ENCODE data around the gene MS4A14. TPM values are rescaled to one million over a fixed set of nuclear protein-coding genes. Genes with fewer than 3 reads are reported as not detected.

The MS4A14 gene
- total and polyA plus RNA-seq, 2 of the 8 experiments (the other 6 are each of a cell fraction or from before 2014, with no cell fraction given): not detected

GRCh38 chr11:60376601-60377000 is 19.7 kb upstream of the MS4A14 start:
- Histone ChIP-seq H2BK20ac (ENCODE audit: low read length) (no peak overlapping the region), H3K4me3 (ENCODE audit: extremely low read depth in 1 of 4, insufficient read depth in 2 of 4, low read depth in 3 of 4, low read length in 4 of 4) (no peak overlapping the region), H3K23ac (ENCODE audit: insufficient read length) (no peak overlapping the region), H2BK12ac (ENCODE audit: low read depth, low read length) (no peak overlapping the region), H3K9me3 (ENCODE audit: insufficient read depth in 2 of 2, low read depth in 1 of 2, low read length in 1 of 2) (no peaks in the 10 kb centered on the region), H3K14ac (ENCODE audit: insufficient read length) (no peak overlapping the region), H3K9ac (replicated peaks in 1 of 4; ENCODE audit: extremely low read depth in 1 of 4, low read depth in 3 of 4, low read length in 3 of 4) (no peak overlapping the region), H4K20me1 (replicated peaks in 1 of 2; ENCODE audit: control insufficient read depth in 1 of 2, insufficient read depth in 2 of 2, low read length in 2 of 2) (no peaks in the 10 kb centered on the region), H3K4me1 (replicated peaks in 1 of 4; ENCODE audit: control insufficient read depth in 3 of 4, insufficient read depth in 4 of 4, low read length in 3 of 4) (no peaks in the 10 kb centered on the region), H3K27ac (ENCODE audit: low read depth, low read length) (no peak overlapping the region), H3K23me2 (ENCODE audit: low read depth, low read length) (no peaks in the 10 kb centered on the region), H3K79me1 (ENCODE audit: low read depth, low read length) (no peaks in the 10 kb centered on the region), H4K5ac (ENCODE audit: insufficient read length, low read depth, low read length) (no peak overlapping the region), H4K91ac (replicated peaks; ENCODE audit: insufficient read length, low read length) (no peak overlapping the region), H3K4me2 (ENCODE audit: insufficient read depth in 1 of 2, low read depth in 2 of 2, low read length in 2 of 2) (no peak overlapping the region), H2AK5ac (ENCODE audit: low read depth, low read length) (no peak overlapping the region), H3K18ac (ENCODE audit: extremely low read depth, low read length) (no peak overlapping the region), H3K4ac (replicated peaks; ENCODE audit: insufficient read length, low read depth, low read length) (no peak overlapping the region), H3K56ac (replicated peaks; ENCODE audit: insufficient read length, low read depth, low read length) (no peak overlapping the region), H3K79me2 (ENCODE audit: control insufficient read depth in 1 of 2, insufficient read depth in 2 of 2, low read length in 2 of 2) (no peaks in the 10 kb centered on the region), H2AFZ (ENCODE audit: low read length) (no peak overlapping the region), H3K36me3 (ENCODE audit: control insufficient read depth in 2 of 4, insufficient read depth in 4 of 4, low read length in 3 of 4) (no peaks in the 10 kb centered on the region), H2BK5ac (ENCODE audit: low read depth, low read length) (no peak overlapping the region), H2BK120ac (replicated peaks; ENCODE audit: low read depth, low read length) (no peak overlapping the region), H2BK15ac (ENCODE audit: low read length) (no peak overlapping the region), H3K27me3 (replicated peaks in 1 of 4; ENCODE audit: control insufficient read depth in 3 of 4, extremely low read depth in 1 of 4, insufficient read depth in 3 of 4, low read length in 3 of 4) (no peaks in the 10 kb centered on the region), H4K8ac (ENCODE audit: extremely low read depth, insufficient read depth, low read length) (no peak overlapping the region)
- CTCF ChIA-PET (ENCODE audit: partially characterized antibody): no interaction called here
- POLR2A ChIA-PET (ENCODE audit: partially characterized antibody): no interaction called here
- FAIRE-seq (no peak), DNase-seq (ENCODE audit: low read depth in 1 of 2, low spot score in 2 of 2) (no peak)
- TF ChIP-seq RNF2 (IDR thresholded peaks at IDR 0.05; ENCODE audit: borderline replicate concordance, low read depth, low read length, missing control alignments, poor library complexity, severe bottlenecking) (no peak), KDM1A (IDR thresholded peaks at IDR 0.05; ENCODE audit: borderline replicate concordance, low read length) (no peak), CBX8 (IDR thresholded peaks at IDR 0.05; ENCODE audit: borderline replicate concordance, low read depth, low read length) (no peak)
- WGBS, 2 experiments (ENCODE audit: extremely low coverage in 1 of 2, insufficient coverage in 1 of 2, insufficient read length in 1 of 2, insufficient replicate concordance in 2 of 2, low coverage in 1 of 2, low lambda C conversion rate in 2 of 2, missing lambda C conversion rate in 1 of 2): 94% methylated on average over 3 of the region's 3 CpGs; no CpG with 5 or more reads in 1 of the 2 experiments

Data from H1 (cell line).